ENCODE measurements around the gene DNLZ.
A peak's percentile ranks its signal among the peaks of the same experiment; 100 is the strongest.

DNLZ gene

GRCh38 chr9:136341769-136342168 lies 21.8 kb downstream of the DNLZ start:
- DNase-seq, result no peak

- DNase-seq, result no peak
Measured at GRCh38 chr9:136341042-136341655, 22.4 kb downstream of the DNLZ start.

GRCh38 chr9:136340356-136341041 lies 23.0 kb downstream of the DNLZ start:
- DNase-seq, result no peak

GRCh38 chr9:136339958-136340310 lies 23.6 kb downstream of the DNLZ start:
- no peak for DNase-seq

- peak; percentile 41 for DNase-seq
Measured at GRCh38 chr9:136339173-136339957, 24.2 kb downstream of the DNLZ start.

GRCh38 chr9:136338511-136338910 lies 25.0 kb downstream of the DNLZ start:
- no peak for DNase-seq

- no peak for DNase-seq
Measured at GRCh38 chr9:136337416-136338395, 25.8 kb downstream of the DNLZ start.

- DNase-seq, result no peak
Measured at GRCh38 chr9:136336881-136337280, 26.7 kb downstream of the DNLZ start.

- DNase-seq, result no peak
Measured at GRCh38 chr9:136336156-136336870, 27.2 kb downstream of the DNLZ start.

- DNase-seq, result no peak
Measured at GRCh38 chr9:136335296-136336155, 28.0 kb downstream of the DNLZ start.

- DNase-seq, result no peak
Measured at GRCh38 chr9:136334541-136334940, 29.0 kb downstream of the DNLZ start.

GRCh38 chr9:136333486-136333885 lies 30.1 kb downstream of the DNLZ start:
- DNase-seq, result no peak

GRCh38 chr9:136333045-136333444 lies 30.5 kb downstream of the DNLZ start:
- no peak for DNase-seq

GRCh38 chr9:136332482-136332983 lies 31.0 kb downstream of the DNLZ start:
- no peak for DNase-seq

GRCh38 chr9:136331556-136332481 lies 31.7 kb downstream of the DNLZ start:
- DNase-seq, result no peak

GRCh38 chr9:136331030-136331429 lies 32.5 kb downstream of the DNLZ start:
- no peak for DNase-seq

GRCh38 chr9:136330406-136330990 lies 33.0 kb downstream of the DNLZ start:
- no peak for DNase-seq

GRCh38 chr9:136329636-136330405 lies 33.7 kb downstream of the DNLZ start:
- DNase-seq, result no peak

- DNase-seq, result no peak
Measured at GRCh38 chr9:136329211-136329627, 34.3 kb downstream of the DNLZ start.
